Prostate gland (tissue), 2 donors: ENCODE measurements around the gene RASAL2.

Experiments used
- CTCF ChIP-seq, 4 experiments: fragments of 200-600 bp in 2 of 4; fragments of 450-650 bp in 2 of 4; sonication (generic) in 2 of 4; IDR thresholded peaks; 1 replicate in 3 of 4; 2 replicates in 1 of 4; pipeline ENCODE4 v1.5.1; 2016 to 2019; ENCODE audit warnings: antibody characterized with exemption in 4 of 4, mild to moderate bottlenecking in 2 of 4, moderate library complexity in 2 of 4
- POLR2AphosphoS5 ChIP-seq: sonication (generic); formaldehyde crosslinking; IDR thresholded peaks from one replicate; pipeline ENCODE4 v1.6.1; 2017; ENCODE audit warnings: antibody characterized with exemption

- no peak for TF ChIP-seq CTCF (IDR thresholded peaks at IDR 0.05)
- TF ChIP-seq POLR2AphosphoS5, result no peak
These were observed 1.1 kb downstream of the RASAL2 start for GRCh38 chr1:178094739-178095645.
